ENCODE data around the gene ABCB8. TPM values are rescaled to one million over a fixed set of nuclear protein-coding genes. Genes with fewer than 3 reads are reported as not detected.

ABCB8 gene
- total RNA-seq, 1 donor from 2014 or later, result 57.1 TPM

GRCh38 chr7:151016942-151017341, 11.3 kb upstream of the ABCB8 start:
- Mint-ChIP-seq H3K27ac (ENCODE audit: unreplicated experiment) (peak overlapping the region; percentile 80), H3K4me3 (ENCODE audit: unreplicated experiment) (peak overlapping the region; percentile 86), H3K4me1 (ENCODE audit: low read depth, unreplicated experiment) (peaks cover 33% of the 10 kb centered on the region), H3K9me3 (ENCODE audit: unreplicated experiment) (peaks cover 28% of the 10 kb centered on the region), H3K27me3 (ENCODE audit: unreplicated experiment) (peaks cover 29% of the 10 kb centered on the region), H3K36me3 (ENCODE audit: unreplicated experiment) (no peaks in the 10 kb centered on the region)
- no peak for DNase-seq
- TF ChIP-seq, protein P1, sequence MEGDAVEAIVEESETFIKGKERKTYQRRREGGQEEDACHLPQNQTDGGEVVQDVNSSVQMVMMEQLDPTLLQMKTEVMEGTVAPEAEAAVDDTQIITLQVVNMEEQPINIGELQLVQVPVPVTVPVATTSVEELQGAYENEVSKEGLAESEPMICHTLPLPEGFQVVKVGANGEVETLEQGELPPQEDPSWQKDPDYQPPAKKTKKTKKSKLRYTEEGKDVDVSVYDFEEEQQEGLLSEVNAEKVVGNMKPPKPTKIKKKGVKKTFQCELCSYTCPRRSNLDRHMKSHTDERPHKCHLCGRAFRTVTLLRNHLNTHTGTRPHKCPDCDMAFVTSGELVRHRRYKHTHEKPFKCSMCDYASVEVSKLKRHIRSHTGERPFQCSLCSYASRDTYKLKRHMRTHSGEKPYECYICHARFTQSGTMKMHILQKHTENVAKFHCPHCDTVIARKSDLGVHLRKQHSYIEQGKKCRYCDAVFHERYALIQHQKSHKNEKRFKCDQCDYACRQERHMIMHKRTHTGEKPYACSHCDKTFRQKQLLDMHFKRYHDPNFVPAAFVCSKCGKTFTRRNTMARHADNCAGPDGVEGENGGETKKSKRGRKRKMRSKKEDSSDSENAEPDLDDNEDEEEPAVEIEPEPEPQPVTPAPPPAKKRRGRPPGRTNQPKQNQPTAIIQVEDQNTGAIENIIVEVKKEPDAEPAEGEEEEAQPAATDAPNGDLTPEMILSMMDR (IDR thresholded peaks at IDR 0.05; ENCODE audit: partially characterized antibody, unreplicated experiment), result no peak

DNA sequence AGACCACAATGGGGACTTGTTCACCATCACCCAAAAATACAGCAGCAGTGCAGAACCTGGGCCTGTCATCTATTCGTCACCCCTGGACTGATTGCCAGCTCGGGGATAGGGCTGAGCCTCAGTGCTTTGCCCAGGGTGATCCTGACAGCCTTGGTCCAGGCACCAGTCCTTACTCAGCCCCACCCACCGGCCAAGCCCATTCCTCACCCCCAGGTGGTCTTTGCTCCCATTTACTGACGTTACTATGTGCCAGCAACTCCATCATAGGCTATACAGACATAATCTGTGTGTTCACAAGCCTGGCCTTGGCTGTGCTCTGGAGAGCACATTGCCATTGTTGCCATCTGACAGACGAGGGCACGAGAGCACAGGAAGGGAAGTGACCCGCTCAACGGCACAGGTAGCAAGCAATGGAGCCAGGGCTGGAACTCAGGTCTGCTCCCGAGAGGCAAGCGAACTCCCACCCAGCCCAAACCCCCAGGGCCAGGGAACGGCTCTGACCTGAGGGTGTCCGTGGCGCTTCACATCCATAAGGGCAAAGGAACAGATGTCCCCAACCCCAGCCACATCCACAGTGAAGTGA, 10.8 kb upstream of the ABCB8 start:
- peaks cover 25% of the 10 kb centered on the region for H3K27me3 Mint-ChIP-seq (ENCODE audit: unreplicated experiment)
- DNase-seq, result no peak
- H3K4me1 Mint-ChIP-seq (ENCODE audit: low read depth, unreplicated experiment), result peaks cover 32% of the 10 kb centered on the region
- H3K9me3 Mint-ChIP-seq (ENCODE audit: unreplicated experiment), result peaks cover 25% of the 10 kb centered on the region
- H3K36me3 Mint-ChIP-seq (ENCODE audit: unreplicated experiment), result no peaks in the 10 kb centered on the region
- peak overlapping the region; percentile 80 for H3K27ac Mint-ChIP-seq (ENCODE audit: unreplicated experiment)
- TF ChIP-seq, protein P1 (IDR thresholded peaks at IDR 0.05; ENCODE audit: partially characterized antibody, unreplicated experiment), result no peak
- peak overlapping the region; percentile 86 for H3K4me3 Mint-ChIP-seq (ENCODE audit: unreplicated experiment)

GRCh38 chr7:151017953-151018420, 10.3 kb upstream of the ABCB8 start:
- no peaks in the 10 kb centered on the region for H3K36me3 Mint-ChIP-seq (ENCODE audit: unreplicated experiment)
- H3K27me3 Mint-ChIP-seq (ENCODE audit: unreplicated experiment), result peaks cover 25% of the 10 kb centered on the region
- DNase-seq, result peak; percentile 94
- H3K4me3 Mint-ChIP-seq (ENCODE audit: unreplicated experiment), result peak overlapping the region; percentile 86
- H3K27ac Mint-ChIP-seq (ENCODE audit: unreplicated experiment), result peak overlapping the region; percentile 80
- TF ChIP-seq, protein P1 (IDR thresholded peaks at IDR 0.05; ENCODE audit: partially characterized antibody, unreplicated experiment), result peak; percentile 90
- peaks cover 28% of the 10 kb centered on the region for H3K9me3 Mint-ChIP-seq (ENCODE audit: unreplicated experiment)
- H3K4me1 Mint-ChIP-seq (ENCODE audit: low read depth, unreplicated experiment), result peaks cover 32% of the 10 kb centered on the region

GRCh38 chr7:151018421-151019129, 9.7 kb upstream of the ABCB8 start:
- Mint-ChIP-seq H3K27me3 (ENCODE audit: unreplicated experiment) (peaks cover 28% of the 10 kb centered on the region), H3K4me1 (ENCODE audit: low read depth, unreplicated experiment) (peaks cover 37% of the 10 kb centered on the region), H3K9me3 (ENCODE audit: unreplicated experiment) (peaks cover 33% of the 10 kb centered on the region), H3K27ac (ENCODE audit: unreplicated experiment) (peak overlapping the region; percentile 66), H3K36me3 (ENCODE audit: unreplicated experiment) (no peaks in the 10 kb centered on the region), H3K4me3 (ENCODE audit: unreplicated experiment) (peak overlapping the region; percentile 86)
- TF ChIP-seq, protein P1 (IDR thresholded peaks at IDR 0.05; ENCODE audit: partially characterized antibody, unreplicated experiment), result peak; percentile 47
- peak; percentile 60 for DNase-seq

GRCh38 chr7:151019130-151019447, 9.2 kb upstream of the ABCB8 start:
- DNase-seq, result no peak
- no peaks in the 10 kb centered on the region for H3K36me3 Mint-ChIP-seq (ENCODE audit: unreplicated experiment)
- peaks cover 37% of the 10 kb centered on the region for H3K4me1 Mint-ChIP-seq (ENCODE audit: low read depth, unreplicated experiment)
- H3K4me3 Mint-ChIP-seq (ENCODE audit: unreplicated experiment), result peak overlapping the region; percentile 70
- TF ChIP-seq, protein P1 (IDR thresholded peaks at IDR 0.05; ENCODE audit: partially characterized antibody, unreplicated experiment), result no peak
- peaks cover 28% of the 10 kb centered on the region for H3K27me3 Mint-ChIP-seq (ENCODE audit: unreplicated experiment)
- H3K27ac Mint-ChIP-seq (ENCODE audit: unreplicated experiment), result peak overlapping the region; percentile 98
- H3K9me3 Mint-ChIP-seq (ENCODE audit: unreplicated experiment), result peaks cover 31% of the 10 kb centered on the region

Measured in glutamatergic neuron (in vitro differentiated cells).